Posterior vena cava (tissue), 2 donors: ENCODE measurements around the gene ANKEF1. TPM values are rescaled to one million over a fixed set of nuclear protein-coding genes. Genes with fewer than 3 reads are reported as not detected.

ENCODE experiments used
- DNase-seq: peaks from one replicate; pipeline ENCODE4 v3.0.0-alpha.2; 2020; ENCODE audit warnings: low spot score
- intact Hi-C, 2 donors: fragments of 100-400 bp; cut with DNase I; formaldehyde crosslinking; loops; one replicate each; pipeline versions ENCODE4 v1.14.1 to v1.14.2; 2022 to 2023
- long read RNA-seq, 2 donors: library from polyadenylated mRNA; unstranded; transcript quantifications; one replicate each; pipeline ENCODE4 v2.0.0, GENCODE V29; 2020 to 2021
- total RNA-seq, 2 donors: library from RNA; stranded (reverse); fragmentation: NEBNext Ultra II Directional; extraction: Animal tissue kit (Norgen Biotek cat#: 25700); gene quantifications; one replicate each; pipeline ENCODE4 v1.2.1, GENCODE V29; 2021
- donor health status: DM: yes; HTN: yes; CAD: no.
- donor health status: DM: yes; HTN: yes; CAD: no.

Gene ANKEF1
- 1 to 10 TPM in 1 of 2 donors, under 1 TPM in 1; 0.86 to 1.3 TPM for total RNA-seq
- long read RNA-seq, donor 1, partial matches to known transcripts, result 0 of 2 reads
- long read RNA-seq, donor 1, other reads (novel, unspliced or antisense), result 2 of 2 reads
- long read RNA-seq, donor 2, partial matches to known transcripts, result 1 of 1 reads
- long read RNA-seq, donor 2, other reads (novel, unspliced or antisense), result 0 of 1 reads

- peak; percentile 87 for DNase-seq
- intact Hi-C loops, result no loop called here
Observed at GRCh38 chr20:10034717-10035571, at the start of gene ANKEF1. TSS of gene ANKEF1 (plus strand) at chr20:10034987. CDS start at chr20:10038302, 3,315 bp downstream.

- intact Hi-C loops, result no loop called here
- no peak for DNase-seq
Observed at GRCh38 chr20:9985281-9985680, 49.5 kb upstream of the ANKEF1 start.

GRCh38 chr20:9985773-9986172, 49.0 kb upstream of the ANKEF1 start:
- DNase-seq, result no peak
- intact Hi-C loops, result no loop called here

GRCh38 chr20:9989066-9989724, 45.6 kb upstream of the ANKEF1 start:
- DNase-seq, result no peak
- intact Hi-C loops, result no loop called here

DNA sequence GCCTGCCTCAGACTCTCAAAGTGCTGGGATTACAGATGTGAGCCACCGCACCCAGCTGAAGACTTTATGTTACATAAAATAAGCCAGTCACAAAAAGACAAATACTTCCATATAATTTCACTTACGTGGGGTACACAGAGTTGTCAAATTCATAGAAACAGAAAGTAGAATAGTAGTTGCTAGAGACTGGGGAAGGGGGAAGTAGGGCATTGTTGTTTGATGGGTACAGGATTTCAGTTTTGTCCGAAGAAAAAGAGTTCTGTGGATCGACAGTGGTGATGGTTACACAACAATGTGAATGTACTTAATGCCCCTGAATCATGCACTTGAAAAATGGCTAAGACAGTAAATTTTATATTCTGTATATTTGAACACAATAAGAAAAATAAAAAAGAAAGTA, 41.6 kb upstream of the ANKEF1 start:
- intact Hi-C loops, result no loop called here
- DNase-seq, result no peak

DNA sequence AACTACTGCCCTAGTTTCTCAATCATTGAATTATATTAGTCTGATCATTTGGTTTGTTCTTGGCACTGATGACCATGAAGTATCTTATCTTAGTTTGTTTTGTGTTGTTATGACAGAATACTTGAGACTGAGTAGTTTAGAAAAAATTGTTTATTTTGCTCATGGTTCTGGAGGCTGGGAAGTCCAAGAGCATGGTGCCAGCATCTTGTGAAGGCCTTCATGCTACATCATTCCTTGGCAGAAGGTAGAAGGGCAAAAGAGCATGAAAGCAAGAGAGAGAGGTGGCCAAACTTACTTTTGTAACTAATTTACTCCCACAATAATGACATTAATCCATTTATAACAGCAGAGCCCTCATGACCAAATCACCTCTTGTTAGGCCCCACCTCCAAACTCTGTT, 40.1 kb upstream of the ANKEF1 start:
- intact Hi-C loops, result no loop called here
- DNase-seq, result no peak

- intact Hi-C loops, result no loop called here
- DNase-seq, result no peak
Observed at GRCh38 chr20:9995510-9996272, 39.1 kb upstream of the ANKEF1 start.

DNA sequence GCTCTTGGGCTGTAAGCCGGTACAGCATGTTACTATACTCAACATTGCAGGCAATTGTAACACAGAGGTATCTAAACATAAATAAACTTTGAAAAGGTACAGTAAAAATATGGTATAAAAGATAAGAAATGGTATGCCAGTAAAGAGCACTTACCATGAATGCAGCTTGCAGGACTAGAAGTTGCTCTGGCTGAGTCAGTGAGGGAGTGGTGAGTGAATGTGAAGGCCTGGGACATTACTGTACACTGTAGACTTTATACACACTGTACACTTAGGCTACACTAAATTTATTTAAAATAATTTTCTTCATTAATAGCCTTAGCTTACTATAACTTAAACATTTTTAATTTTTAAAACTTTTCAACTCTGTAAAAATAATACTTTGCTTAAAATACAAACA, 37.8 kb upstream of the ANKEF1 start:
- no peak for DNase-seq
- intact Hi-C loops, result no loop called here

GRCh38 chr20:9999645-10000044, 35.1 kb upstream of the ANKEF1 start:
- intact Hi-C loops, result no loop called here
- no peak for DNase-seq

GRCh38 chr20:10002866-10003265, 31.9 kb upstream of the ANKEF1 start:
- intact Hi-C loops, result no loop called here
- DNase-seq, result no peak

GRCh38 chr20:10004900-10005299, 29.9 kb upstream of the ANKEF1 start:
- intact Hi-C loops, result no loop called here
- DNase-seq, result no peak

GRCh38 chr20:10005885-10006284, 28.9 kb upstream of the ANKEF1 start:
- intact Hi-C loops, result no loop called here
- DNase-seq, result no peak

DNA sequence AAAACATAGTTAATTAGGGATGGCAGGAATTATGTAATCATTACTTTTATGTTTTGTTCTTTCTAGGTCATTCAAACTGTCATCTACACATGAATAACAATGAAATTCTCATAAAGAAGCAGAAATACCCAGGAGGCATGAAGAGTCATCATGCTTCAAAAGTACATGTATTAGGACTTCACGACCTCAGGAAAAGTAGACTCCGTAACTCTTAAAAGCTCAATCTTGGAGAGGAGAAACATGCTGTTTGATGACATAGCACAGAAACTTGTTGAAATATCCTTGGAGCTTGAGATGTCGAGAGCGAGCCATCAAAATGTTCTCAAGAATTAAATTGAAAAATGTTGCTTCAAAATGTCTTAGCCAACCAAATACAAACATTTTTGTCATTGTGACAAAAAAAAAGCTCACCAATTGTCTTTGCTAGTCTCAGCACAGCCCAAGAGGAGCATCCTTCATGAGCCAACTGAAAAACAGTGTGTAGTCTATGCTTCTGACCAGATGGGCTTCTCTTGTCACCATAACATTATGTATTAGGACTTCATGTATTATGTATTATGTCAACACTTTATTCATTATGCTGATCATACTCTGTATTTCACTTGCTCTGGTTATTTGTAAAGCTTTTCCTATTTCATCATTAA, 28.2 kb upstream of the ANKEF1 start:
- DNase-seq, result no peak
- intact Hi-C loops, result no loop called here

DNA sequence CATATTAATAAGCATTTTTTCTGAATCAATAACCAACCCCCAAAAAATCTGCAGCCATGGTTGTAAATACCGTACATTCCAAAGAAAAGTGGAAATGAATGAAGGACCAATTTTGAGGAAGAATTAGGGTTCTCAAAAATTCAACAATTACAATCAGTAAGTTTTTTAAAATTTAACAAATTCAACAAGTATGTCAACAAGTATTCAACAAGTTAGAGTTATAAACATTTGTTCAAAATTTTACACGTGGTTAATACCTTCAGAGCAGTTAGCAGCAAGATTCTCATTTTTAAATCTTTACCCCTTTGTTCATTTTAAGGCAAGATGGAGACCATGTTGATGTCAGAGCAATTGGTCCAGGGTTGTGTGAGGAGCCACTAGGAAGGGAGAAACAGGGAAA, 27.6 kb upstream of the ANKEF1 start:
- no peak for DNase-seq

DNA sequence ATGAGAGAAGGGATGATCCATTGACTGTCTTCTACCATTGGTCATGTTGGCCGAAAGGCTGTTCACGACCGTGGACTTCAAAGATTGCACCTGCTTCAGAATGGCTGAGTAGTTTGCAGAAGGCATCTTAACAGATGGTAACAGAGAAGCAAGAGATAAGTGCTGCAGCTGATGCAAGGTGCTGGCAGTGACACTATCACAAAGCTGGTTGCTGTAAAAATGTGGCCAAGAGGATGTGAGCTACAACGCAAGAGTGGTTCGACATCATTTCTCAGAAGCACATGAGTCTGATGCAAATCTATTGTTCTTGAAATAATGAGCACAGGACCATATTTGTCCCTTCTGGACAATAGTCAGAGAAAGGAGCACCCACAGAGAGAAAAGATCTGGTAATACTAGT, 27.0 kb upstream of the ANKEF1 start:
- DNase-seq, result no peak
- intact Hi-C loops, result no loop called here

More for the DNA sequence above, 27.6 kb upstream of the ANKEF1 start:
- intact Hi-C loops, result no loop called here

GRCh38 chr20:10012464-10012863, 22.3 kb upstream of the ANKEF1 start:
- intact Hi-C loops, result no loop called here
- DNase-seq, result no peak

DNA sequence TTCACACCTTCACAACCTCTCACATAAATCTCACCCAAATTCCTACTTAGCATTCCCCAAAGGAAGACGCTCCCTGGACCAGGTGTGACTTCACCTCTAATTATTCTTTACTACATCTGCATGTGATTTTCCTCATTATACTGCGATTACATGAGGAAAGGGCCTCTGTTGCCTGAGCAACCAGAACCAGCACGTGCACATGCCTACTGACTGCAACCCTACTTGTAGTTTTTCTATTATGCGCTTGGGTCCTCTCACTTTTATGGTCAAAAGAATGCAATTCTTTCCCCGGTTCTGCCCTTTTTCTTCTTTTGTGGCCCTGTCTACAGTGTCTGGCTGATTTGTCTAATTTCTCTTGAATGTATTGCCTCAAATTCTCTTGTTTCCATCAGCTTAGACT, 20.4 kb upstream of the ANKEF1 start:
- intact Hi-C loops, result no loop called here
- no peak for DNase-seq

DNA sequence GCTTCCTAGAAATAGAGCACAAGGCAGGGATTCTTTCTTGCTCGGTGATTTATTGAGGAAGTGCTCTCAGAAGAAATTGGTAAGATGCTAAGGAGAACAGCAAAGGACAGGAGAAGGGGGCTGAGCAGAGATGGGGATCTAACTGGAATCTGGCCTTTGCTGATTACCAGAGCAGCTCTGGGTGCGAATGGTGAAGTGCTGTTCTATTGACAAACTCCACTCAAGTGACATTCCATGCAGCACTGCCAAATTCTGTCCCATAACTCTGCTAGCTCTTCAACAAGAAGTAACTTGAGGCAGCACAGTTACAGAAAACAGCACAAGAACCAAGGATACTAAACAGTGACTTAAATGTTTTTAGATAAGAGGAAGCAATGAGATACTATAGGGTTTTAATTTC, 13.8 kb upstream of the ANKEF1 start:
- intact Hi-C loops, result no loop called here
- DNase-seq, result no peak

- intact Hi-C loops, result no loop called here
- DNase-seq, result no peak
Observed at GRCh38 chr20:10022625-10023024, 12.2 kb upstream of the ANKEF1 start.
